ENCODE measurements around the gene MAPK12. TPM values are rescaled to one million over a fixed set of nuclear protein-coding genes. Genes with fewer than 3 reads are reported as not detected.

Gene MAPK12
- total and polyA plus RNA-seq, 2 of the 4 experiments (the other 2 are of a cell fraction): 41.0 to 56.3 TPM

- TF ChIP-seq RAD21 (IDR thresholded peaks at IDR 0.05; ENCODE audit: low read length): 0 out of 2 replicates have a peak, but pooled peaks have one; percentile 9
These were observed 6.3 kb upstream of the MAPK12 start (continued) for GRCh38 chr22:50267591-50268390.

DNA sequence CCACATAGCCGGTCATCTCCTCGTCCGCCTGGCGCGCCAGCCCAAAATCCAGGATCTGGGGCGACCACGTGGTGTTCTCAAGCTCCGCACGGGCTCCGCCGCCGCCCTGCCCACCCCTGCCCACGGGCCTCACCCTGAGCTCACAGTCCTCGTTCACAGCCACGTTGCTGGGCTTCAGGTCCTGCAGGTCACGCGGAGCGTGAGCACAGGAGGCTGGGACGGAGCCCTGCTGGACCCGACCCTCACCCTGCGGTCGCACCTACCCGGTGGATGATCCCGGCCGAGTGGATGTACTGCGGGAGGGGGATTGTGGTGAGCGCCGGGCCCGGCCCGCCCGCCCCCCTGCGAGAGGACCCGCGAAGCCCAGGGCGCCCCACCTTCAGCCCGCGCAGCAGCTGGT, 5.5 kb upstream of the MAPK12 start:
- no peaks in the 10 kb centered on the region for H3K36me3 ChIP-seq (ENCODE audit: control insufficient read depth, insufficient read depth, low read length)
- no peak overlapping the region for H4K91ac ChIP-seq (ENCODE audit: insufficient read depth, low read depth, low read length)
- H2BK5ac ChIP-seq (ENCODE audit: low read depth, low read length, poor library complexity, severe bottlenecking): no peak overlapping the region
- ChIA-PET POLR2A (ENCODE audit: unreplicated experiment) (no interaction called here), CTCF (no interaction called here)
- no peak overlapping the region for H2AK9ac ChIP-seq (replicated peaks; ENCODE audit: low read depth, low read length, poor library complexity)
- H3K9me1 ChIP-seq (ENCODE audit: insufficient read depth, low read length): peaks cover 2% of the 10 kb centered on the region; the same call in 1 of the 2 replicates
- no peak overlapping the region for H3K18ac ChIP-seq (ENCODE audit: low read depth, low read length)
- no peak overlapping the region for H3K27ac ChIP-seq (ENCODE audit: insufficient read depth, low read length)
- in situ Hi-C loops (cut with MboI; ENCODE audit: low sequenced_read_pairs) (no loop called here), dilution Hi-C loops (cut with HindIII; ENCODE audit: low sequenced_read_pairs, unreplicated experiment) (no loop called here), intact Hi-C loops (cut with micrococcal nuclease) (no loop called here)
- peaks cover 17% of the 10 kb centered on the region for H3K4me1 ChIP-seq (ENCODE audit: control insufficient read depth, insufficient read depth, low read length)
- WGBS, 2 experiments (ENCODE audit: extremely low coverage in 2 of 2, insufficient read length in 1 of 2): 78% methylated on average over 17 of the region's 37 CpGs; no CpG with 5 or more reads in 1 of the 2 experiments
- no peak overlapping the region for H2AFZ ChIP-seq (replicated peaks; ENCODE audit: low read length, poor library complexity)
- H2AK5ac ChIP-seq (ENCODE audit: low read depth, low read length): no peak overlapping the region
- H3K4me2 ChIP-seq (ENCODE audit: low read depth, low read length): peak overlapping the region; percentile 73
- H3K9me3 ChIP-seq (ENCODE audit: control insufficient read depth, insufficient read depth, low read length): no peaks in the 10 kb centered on the region
- no peak for ATAC-seq (ENCODE audit: low read depth)
- H3K23ac ChIP-seq (ENCODE audit: low read depth, low read length): no peak overlapping the region
- no TSS peak for BruUV-seq (replicated peaks)
- no peak overlapping the region for H2BK15ac ChIP-seq (ENCODE audit: low read depth, low read length)
- no peak overlapping the region for H4K5ac ChIP-seq (ENCODE audit: low read depth, low read length)
- DNase-seq: no peak
- H3K56ac ChIP-seq (ENCODE audit: extremely low read depth, insufficient read depth, low read length): no peak overlapping the region
- no peak overlapping the region for H4K8ac ChIP-seq (ENCODE audit: low read depth in 2 of 2, low read length in 2 of 2)
- no peak overlapping the region for H2BK20ac ChIP-seq (ENCODE audit: low read depth, low read length)
- H3K4ac ChIP-seq (ENCODE audit: low read depth, low read length): no peak overlapping the region
- H3K79me1 ChIP-seq (ENCODE audit: low read depth in 1 of 2, low read length in 2 of 2): peaks cover 0 to 3% of the 10 kb centered on the region in 2 experiments; a peak in 1 of 4 replicates
- no peak overlapping the region for H3K9ac ChIP-seq (ENCODE audit: low read depth, low read length)
- H3K27me3 ChIP-seq (ENCODE audit: control insufficient read depth, insufficient read depth, low read length): no peaks in the 10 kb centered on the region
- no peak overlapping the region for H3K14ac ChIP-seq (replicated peaks; ENCODE audit: low read depth, low read length)
- H2BK120ac ChIP-seq (ENCODE audit: low read depth, low read length): no peak overlapping the region
- H3K4me3 ChIP-seq (ENCODE audit: insufficient read depth, low read depth, low read length): no peak overlapping the region; the same call in 1 of the 2 replicates
- H4K20me1 ChIP-seq (ENCODE audit: insufficient read depth, low read length): peaks cover 12% of the 10 kb centered on the region
- TF ChIP-seq CHD1 (IDR thresholded peaks at IDR 0.05; ENCODE audit: low read depth, low read length) (no peak), RCOR1 (IDR thresholded peaks at IDR 0.05; ENCODE audit: insufficient replicate concordance, low read length) (no peak), ELK1 (IDR thresholded peaks at IDR 0.05; ENCODE audit: borderline replicate concordance, low read depth, low read length) (no peak), POLR2A (IDR thresholded peaks at IDR 0.05; ENCODE audit: low read depth, low read length) (no peak), SMC3 (IDR thresholded peaks at IDR 0.05; ENCODE audit: low read depth, low read length) (no peak), CTCF (conservative IDR thresholded peaks at IDR 0.05; ENCODE audit: low read depth, low read length) (no peak), RAD21 (IDR thresholded peaks at IDR 0.05; ENCODE audit: low read length) (no peak), CEBPB (IDR thresholded peaks at IDR 0.05; ENCODE audit: low read depth, low read length) (no peak), BHLHE40 (IDR thresholded peaks at IDR 0.05; ENCODE audit: low read depth, low read length) (no peak), RFX5 (IDR thresholded peaks at IDR 0.05; ENCODE audit: low read depth, low read length) (no peak), NFE2L2 (IDR thresholded peaks at IDR 0.05; ENCODE audit: low read depth, low read length) (no peak), MAZ (IDR thresholded peaks at IDR 0.05; ENCODE audit: borderline replicate concordance, low read depth, low read length) (no peak)
- TF ChIP-seq, protein P1, sequence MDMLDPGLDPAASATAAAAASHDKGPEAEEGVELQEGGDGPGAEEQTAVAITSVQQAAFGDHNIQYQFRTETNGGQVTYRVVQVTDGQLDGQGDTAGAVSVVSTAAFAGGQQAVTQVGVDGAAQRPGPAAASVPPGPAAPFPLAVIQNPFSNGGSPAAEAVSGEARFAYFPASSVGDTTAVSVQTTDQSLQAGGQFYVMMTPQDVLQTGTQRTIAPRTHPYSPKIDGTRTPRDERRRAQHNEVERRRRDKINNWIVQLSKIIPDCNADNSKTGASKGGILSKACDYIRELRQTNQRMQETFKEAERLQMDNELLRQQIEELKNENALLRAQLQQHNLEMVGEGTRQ (IDR thresholded peaks at IDR 0.05; ENCODE audit: low read depth, low read length): no peak
